Bladder microvascular endothelial cell (primary cell): ENCODE results near the gene RLN1. TPM values are rescaled to one million over a fixed set of nuclear protein-coding genes. Genes with fewer than 3 reads are reported as not detected.

Source experiments
- total RNA-seq: library from RNA; depleted of rRNA; stranded (reverse); fragments of >200 nt; gene quantifications from 2 replicates; pipeline ENCODE4 v1.2.3, GENCODE V29; 2014

The RLN1 gene, protein sequence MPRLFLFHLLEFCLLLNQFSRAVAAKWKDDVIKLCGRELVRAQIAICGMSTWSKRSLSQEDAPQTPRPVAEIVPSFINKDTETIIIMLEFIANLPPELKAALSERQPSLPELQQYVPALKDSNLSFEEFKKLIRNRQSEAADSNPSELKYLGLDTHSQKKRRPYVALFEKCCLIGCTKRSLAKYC
- 0.25 and 0.49 TPM in 2 replicates for total RNA-seq

DNA sequence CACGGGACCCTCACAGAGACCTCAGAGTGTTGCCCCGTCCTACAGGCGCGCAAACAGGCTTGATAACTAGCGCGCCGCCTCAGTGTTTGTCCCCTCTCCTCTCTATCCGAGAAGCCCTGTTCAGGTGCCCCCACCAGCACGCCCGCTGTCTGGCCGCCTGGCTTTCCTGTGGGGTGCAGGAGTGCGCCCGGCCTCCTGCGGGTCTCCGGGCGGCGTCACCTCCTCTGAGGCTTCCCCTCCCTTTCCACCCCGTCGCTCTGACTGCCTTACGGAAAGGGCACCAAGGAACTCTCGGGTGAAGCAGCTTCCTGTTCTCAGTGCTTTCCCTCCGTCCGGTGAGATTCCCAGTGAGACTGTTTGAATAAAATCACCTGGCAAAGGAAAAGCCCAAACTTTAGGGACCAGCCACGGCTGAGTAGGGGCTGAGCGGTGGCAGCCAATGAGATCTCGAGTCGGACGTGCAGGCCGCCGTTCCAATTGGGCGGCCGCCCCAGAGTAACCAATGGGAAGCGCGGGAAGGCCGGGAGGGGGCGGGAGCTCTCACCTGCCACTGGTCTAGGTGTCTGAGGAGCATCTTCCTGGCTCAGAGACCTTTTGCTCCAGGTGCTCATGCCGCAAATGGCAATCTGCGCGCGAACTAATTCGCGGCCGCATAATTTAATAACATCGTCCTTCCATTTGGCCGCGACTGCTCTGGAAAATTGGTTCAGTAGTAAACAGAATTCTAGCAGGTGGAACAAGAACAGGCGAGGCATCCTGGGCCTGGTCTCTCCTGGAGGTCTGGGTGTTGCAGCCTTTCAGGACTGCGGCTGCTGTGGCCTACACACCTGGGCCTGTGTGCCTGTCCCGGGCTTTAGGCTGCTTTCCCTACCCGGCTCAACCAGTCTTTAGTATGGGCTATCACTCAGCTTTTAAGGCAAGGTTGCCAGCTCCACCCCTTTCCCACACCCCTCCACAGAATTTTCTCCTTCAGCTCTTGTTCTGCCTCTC is at the start of gene RLN1:
TSS of gene RLN1 (minus strand) at position 885 of the 990 bp plus-strand sequence. CDS start at position 755, 130 bp downstream.

DNA sequence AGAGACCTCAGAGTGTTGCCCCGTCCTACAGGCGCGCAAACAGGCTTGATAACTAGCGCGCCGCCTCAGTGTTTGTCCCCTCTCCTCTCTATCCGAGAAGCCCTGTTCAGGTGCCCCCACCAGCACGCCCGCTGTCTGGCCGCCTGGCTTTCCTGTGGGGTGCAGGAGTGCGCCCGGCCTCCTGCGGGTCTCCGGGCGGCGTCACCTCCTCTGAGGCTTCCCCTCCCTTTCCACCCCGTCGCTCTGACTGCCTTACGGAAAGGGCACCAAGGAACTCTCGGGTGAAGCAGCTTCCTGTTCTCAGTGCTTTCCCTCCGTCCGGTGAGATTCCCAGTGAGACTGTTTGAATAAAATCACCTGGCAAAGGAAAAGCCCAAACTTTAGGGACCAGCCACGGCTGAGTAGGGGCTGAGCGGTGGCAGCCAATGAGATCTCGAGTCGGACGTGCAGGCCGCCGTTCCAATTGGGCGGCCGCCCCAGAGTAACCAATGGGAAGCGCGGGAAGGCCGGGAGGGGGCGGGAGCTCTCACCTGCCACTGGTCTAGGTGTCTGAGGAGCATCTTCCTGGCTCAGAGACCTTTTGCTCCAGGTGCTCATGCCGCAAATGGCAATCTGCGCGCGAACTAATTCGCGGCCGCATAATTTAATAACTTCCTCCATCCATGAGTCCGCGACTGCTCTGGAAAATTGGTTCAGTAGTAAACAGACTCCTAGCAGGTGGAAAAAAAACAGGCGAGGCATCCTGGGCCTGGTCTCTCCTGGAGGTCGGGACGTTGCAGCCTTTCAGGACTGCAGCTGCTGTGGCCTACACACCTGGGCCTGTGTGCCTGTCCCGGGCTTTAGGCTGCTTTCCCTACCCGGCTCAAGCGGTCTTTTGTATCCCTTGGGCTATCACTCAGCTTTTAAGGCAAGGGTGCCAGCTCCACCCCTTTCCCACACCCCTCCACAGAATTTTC is 35.6 kb downstream of the RLN1 start, which contains the start of gene RLN2:
TSS of gene RLN2 (minus strand) at position 877 of the 956 bp plus-strand sequence. CDS start at position 741, 136 bp downstream.

Other genes with a start within 250 kb of the RLN1 start
- 0.13 TPM in 1 of 2 replicates, not detected in the other for gene INSL6, start 154.2 kb downstream of the RLN1 start, total RNA-seq
- gene INSL4, start 108.5 kb downstream of the RLN1 start, total RNA-seq = not detected in 2 replicates
- gene RLN2, start 35.2 kb downstream of the RLN1 start, total RNA-seq = 0.16 and 3.8 TPM in 2 replicates
- 6.0 and 8.9 TPM in 2 replicates for gene PLGRKT, start 98.0 kb upstream of the RLN1 start, total RNA-seq
- 10.0 and 29.0 TPM in 2 replicates for gene CD274, start 110.7 kb upstream of the RLN1 start, total RNA-seq
- 4.9 and 7.0 TPM in 2 replicates for gene PDCD1LG2, start 170.7 kb upstream of the RLN1 start, total RNA-seq